Right lobe of liver (tissue), 4 donors: ENCODE results near the gene FRS2.

Experiments
- CTCF ChIP-seq, 4 donors: fragments of 200-600 bp in 3 of 4; fragments of 450-650 bp in 1 of 4; IDR thresholded peaks; one replicate each; pipeline versions ENCODE4 v1.5.1 to v1.8.0; 2016 to 2022; ENCODE audit warnings: antibody characterized with exemption in 4 of 4, mild to moderate bottlenecking in 2 of 4
- POLR2A ChIP-seq: fragments of 450-650 bp; IDR thresholded peaks from one replicate; pipeline ENCODE4 v1.6.1; 2017; ENCODE audit warnings: antibody characterized with exemption, mild to moderate bottlenecking
- donor health status: DM: no; HTN: no; CAD: no.
- donor health status: DM: no; HTN: no; CAD: no.
- donor health status: DM: no; HTN: yes; CAD: no.

- TF ChIP-seq POLR2A (no peak), CTCF (IDR thresholded peaks at IDR 0.05) (no peak)
Measured at GRCh38 chr12:69566603-69567002, 96.4 kb downstream of the FRS2 start.
